HG02840 (cell line): ENCODE data around the gene DFFA.
"Not testable (repeated sequence)": the region's sequence is repeated elsewhere in the genome, so short reads cannot be mapped to it uniquely, and the experiment has no call there.

Source experiments
- ATAC-seq: cut with Tn5 transposase; IDR thresholded peaks from one replicate; pipeline ENCODE4 v1.9.1; 2021; ENCODE audit warnings: mild to moderate bottlenecking, moderate library complexity, moderate number of reproducible peaks; ENCODE audit not compliant: unreplicated experiment, low FRiP score

The DFFA gene

GRCh38 chr1:10471411-10472219 lies 714 bp downstream of the DFFA start:
- no peak for ATAC-seq

- no peak for ATAC-seq
Measured at GRCh38 chr1:10470043-10470442, 2.3 kb downstream of the DFFA start.

- no peak for ATAC-seq
Measured at GRCh38 chr1:10467078-10467477, 5.3 kb downstream of the DFFA start.

GRCh38 chr1:10459184-10459583 lies 13.1 kb downstream of the DFFA start:
- no peak for ATAC-seq

- no peak for ATAC-seq
Measured at GRCh38 chr1:10457875-10458274, 14.5 kb downstream of the DFFA start.

- ATAC-seq = not testable (repeated sequence)
Measured at GRCh38 chr1:10457462-10457861, 14.9 kb downstream of the DFFA start.

GRCh38 chr1:10456661-10457060 lies 15.7 kb downstream of the DFFA start:
- ATAC-seq = no peak

GRCh38 chr1:10456048-10456447 lies 16.3 kb downstream of the DFFA start:
- ATAC-seq = no peak

- ATAC-seq = no peak
Measured at GRCh38 chr1:10451287-10451686, 21.0 kb downstream of the DFFA start.

GRCh38 chr1:10450836-10451235 lies 21.5 kb downstream of the DFFA start:
- no peak for ATAC-seq

GRCh38 chr1:10450156-10450814 lies 22.0 kb downstream of the DFFA start:
- no peak for ATAC-seq

GRCh38 chr1:10449751-10450150 lies 22.6 kb downstream of the DFFA start, which contains the start of gene CORT:
Gene CORT, plus strand, starts transcription at chr1:10450031. Its CDS starts 193 bp downstream, at chr1:10450224.
- ATAC-seq = no peak

- no peak for ATAC-seq
Measured at GRCh38 chr1:10446790-10447422, 25.4 kb downstream of the DFFA start.

GRCh38 chr1:10444795-10445397 lies 27.4 kb downstream of the DFFA start:
- ATAC-seq = no peak

- ATAC-seq = no peak
Measured at GRCh38 chr1:10444248-10444647, 28.1 kb downstream of the DFFA start.

GRCh38 chr1:10440794-10441193 lies 31.5 kb downstream of the DFFA start:
- ATAC-seq = no peak

- no peak for ATAC-seq
Measured at GRCh38 chr1:10440305-10440704, 32.0 kb downstream of the DFFA start.

GRCh38 chr1:10438677-10439163 lies 33.6 kb downstream of the DFFA start:
- ATAC-seq = no peak

- ATAC-seq = no peak
Measured at GRCh38 chr1:10437052-10437451, 35.3 kb downstream of the DFFA start.

- ATAC-seq = no peak
Measured at GRCh38 chr1:10434590-10434989, 37.7 kb downstream of the DFFA start.

GRCh38 chr1:10433790-10434189 lies 38.5 kb downstream of the DFFA start:
- no peak for ATAC-seq
